Endothelial cell (in vitro differentiated cells): ENCODE data around the gene XCR1. TPM values are rescaled to one million over a fixed set of nuclear protein-coding genes. Genes with fewer than 3 reads are reported as not detected.

Experiments
- DNase-seq: peaks from one replicate; pipeline ENCODE4 v3.0.0; 2021; ENCODE audit warnings: low spot score
- H3K27ac Mint-ChIP-seq: one replicate; pipeline ENCODE4 v1.8.0; 2021; ENCODE audit warnings: mixed read lengths, inconsistent platforms; ENCODE audit not compliant: unreplicated experiment
- H3K27me3 Mint-ChIP-seq: one replicate; pipeline ENCODE4 v1.8.0; 2021; ENCODE audit warnings: mild to moderate bottlenecking, moderate library complexity, mixed read lengths, inconsistent platforms; ENCODE audit not compliant: unreplicated experiment
- H3K36me3 Mint-ChIP-seq: one replicate; pipeline ENCODE4 v1.8.0; 2021; ENCODE audit warnings: mild to moderate bottlenecking, low read depth, mixed read lengths, inconsistent platforms; ENCODE audit not compliant: unreplicated experiment
- H3K4me1 Mint-ChIP-seq: one replicate; pipeline ENCODE4 v1.8.0; 2021; ENCODE audit warnings: mild to moderate bottlenecking, mixed read lengths, inconsistent platforms; ENCODE audit not compliant: unreplicated experiment
- H3K4me3 Mint-ChIP-seq: one replicate; pipeline ENCODE4 v1.8.0; 2021; ENCODE audit warnings: mild to moderate bottlenecking, mixed read lengths, inconsistent platforms; ENCODE audit not compliant: unreplicated experiment
- H3K9me3 Mint-ChIP-seq: one replicate; pipeline ENCODE4 v1.8.0; 2021; ENCODE audit warnings: mixed read lengths, inconsistent platforms; ENCODE audit not compliant: unreplicated experiment
- total RNA-seq: library from RNA; stranded (reverse); fragmentation: NEBNext Ultra II Directional; extraction: Animal tissue kit (Norgen Biotek cat#: 25700); gene quantifications from one replicate; pipeline ENCODE4 v1.2.1, GENCODE V29; 2021; ENCODE audit not compliant: unreplicated experiment
- TF ChIP-seq, protein P1 (sequence below): fragments of 200-600 bp; sonication (generic); IDR thresholded peaks from one replicate; pipeline ENCODE4 v1.5.0; 2021; ENCODE audit warnings: antibody characterized with exemption; ENCODE audit not compliant: unreplicated experiment

XCR1 gene
- total RNA-seq, 1 donor from 2014 or later: not detected

DNA sequence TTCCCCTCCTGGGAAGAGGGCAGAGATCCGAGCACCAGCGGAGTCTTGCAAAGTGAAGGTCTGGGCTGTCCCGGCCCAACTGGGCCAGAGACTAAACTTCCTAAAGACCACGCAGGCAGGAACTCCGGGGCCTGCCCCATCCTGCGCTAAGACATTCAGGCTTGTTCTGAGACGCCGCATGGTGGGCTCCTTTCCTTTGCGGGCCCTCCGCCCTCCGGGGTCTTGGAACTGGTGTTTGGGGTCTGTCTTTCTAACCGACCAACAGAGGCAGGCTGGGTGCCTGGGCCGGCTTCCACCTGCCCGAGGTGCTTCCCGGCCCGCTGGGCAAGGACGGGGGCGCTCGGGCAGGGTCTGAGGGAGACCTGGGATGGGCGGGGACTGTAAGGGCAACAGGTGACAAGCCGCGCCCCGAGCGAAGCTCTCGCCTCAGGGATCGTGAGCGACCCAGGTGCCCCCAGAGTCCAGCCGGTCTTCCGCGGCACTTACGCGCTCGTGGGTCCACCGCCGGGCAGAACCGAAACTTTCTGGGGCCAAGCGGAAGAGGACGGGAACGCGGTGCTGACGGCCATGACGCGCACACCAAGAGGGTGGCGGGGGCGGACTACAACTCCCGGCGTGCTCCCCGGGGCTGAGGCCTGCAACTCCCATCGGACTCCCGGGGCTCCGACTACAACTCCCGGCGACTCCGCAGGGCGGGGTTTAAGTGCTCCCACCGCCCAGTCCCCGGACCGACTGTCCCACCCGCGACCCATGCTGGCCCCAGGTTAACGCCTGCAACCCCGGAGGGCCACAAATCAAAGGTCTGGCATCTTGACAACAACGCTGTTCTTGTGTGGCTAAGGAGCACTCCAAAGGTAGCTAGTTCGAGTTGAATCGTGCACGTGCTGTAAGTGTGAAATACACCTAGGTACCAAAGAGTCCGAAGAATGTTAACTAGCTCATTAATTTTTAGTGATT is 31.8 kb downstream of the XCR1 start, which contains the start of gene FYCO1:
Gene FYCO1 (minus strand): TSS at position 589 of the 957 bp plus-strand sequence. CDS start 10,914 bp downstream, outside the sequence.
- peaks cover 5% of the 10 kb centered on the region for H3K27me3 Mint-ChIP-seq
- H3K36me3 Mint-ChIP-seq: no peaks in the 10 kb centered on the region
- TF ChIP-seq, protein P1, sequence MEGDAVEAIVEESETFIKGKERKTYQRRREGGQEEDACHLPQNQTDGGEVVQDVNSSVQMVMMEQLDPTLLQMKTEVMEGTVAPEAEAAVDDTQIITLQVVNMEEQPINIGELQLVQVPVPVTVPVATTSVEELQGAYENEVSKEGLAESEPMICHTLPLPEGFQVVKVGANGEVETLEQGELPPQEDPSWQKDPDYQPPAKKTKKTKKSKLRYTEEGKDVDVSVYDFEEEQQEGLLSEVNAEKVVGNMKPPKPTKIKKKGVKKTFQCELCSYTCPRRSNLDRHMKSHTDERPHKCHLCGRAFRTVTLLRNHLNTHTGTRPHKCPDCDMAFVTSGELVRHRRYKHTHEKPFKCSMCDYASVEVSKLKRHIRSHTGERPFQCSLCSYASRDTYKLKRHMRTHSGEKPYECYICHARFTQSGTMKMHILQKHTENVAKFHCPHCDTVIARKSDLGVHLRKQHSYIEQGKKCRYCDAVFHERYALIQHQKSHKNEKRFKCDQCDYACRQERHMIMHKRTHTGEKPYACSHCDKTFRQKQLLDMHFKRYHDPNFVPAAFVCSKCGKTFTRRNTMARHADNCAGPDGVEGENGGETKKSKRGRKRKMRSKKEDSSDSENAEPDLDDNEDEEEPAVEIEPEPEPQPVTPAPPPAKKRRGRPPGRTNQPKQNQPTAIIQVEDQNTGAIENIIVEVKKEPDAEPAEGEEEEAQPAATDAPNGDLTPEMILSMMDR: no peak
- peak within 1 kb of the TSS; percentile 93 for H3K4me3 Mint-ChIP-seq
- H3K27ac Mint-ChIP-seq: peak within 1 kb of the TSS; percentile 67
- H3K4me1 Mint-ChIP-seq: peaks cover 25% of the 10 kb centered on the region
- DNase-seq: peak; percentile 89
- H3K9me3 Mint-ChIP-seq: no peaks in the 10 kb centered on the region

DNA sequence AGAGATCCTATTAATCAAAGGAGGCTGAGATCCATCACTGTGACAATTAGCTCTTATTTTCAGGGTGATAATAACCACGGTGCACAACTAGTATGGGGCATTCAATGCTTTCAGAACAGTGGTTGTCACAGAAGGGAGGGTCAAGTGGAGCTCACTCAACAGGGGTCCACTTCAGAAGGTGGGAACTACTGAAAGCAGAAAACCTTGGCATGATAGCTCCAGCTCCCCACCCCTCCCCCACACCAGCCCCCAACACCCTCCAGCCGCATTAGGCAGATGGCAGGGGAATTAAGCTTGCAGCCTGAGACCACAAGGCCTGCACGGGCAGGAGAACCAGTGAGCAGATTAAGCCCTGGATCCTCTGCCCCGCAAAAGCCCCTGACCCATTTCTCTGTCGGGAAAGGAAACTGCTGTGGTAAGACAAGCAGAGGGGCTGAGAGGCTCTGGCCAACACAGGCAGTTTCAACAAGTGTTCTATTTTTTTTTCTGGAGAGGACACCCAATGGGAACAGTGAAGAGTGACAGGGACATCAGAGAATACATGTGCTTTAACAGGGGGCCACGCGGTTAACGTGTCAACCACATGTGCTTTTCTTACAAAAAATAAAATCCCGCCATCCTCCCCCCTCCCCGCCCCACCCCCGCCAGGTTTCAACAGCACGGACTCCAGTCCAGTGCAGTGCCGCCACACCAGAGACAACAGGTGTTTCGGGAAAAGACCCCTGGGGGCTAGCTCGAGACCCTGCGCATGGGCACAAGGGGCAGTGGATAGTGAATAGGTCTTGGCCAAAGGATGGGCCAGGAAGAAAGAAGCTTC is 32.7 kb downstream of the XCR1 start:
- Mint-ChIP-seq H3K4me3 (peak overlapping the region; percentile 93), H3K4me1 (peaks cover 22% of the 10 kb centered on the region), H3K27ac (no peak overlapping the region), H3K9me3 (no peaks in the 10 kb centered on the region), H3K27me3 (peaks cover 6% of the 10 kb centered on the region), H3K36me3 (no peaks in the 10 kb centered on the region)
- no peak for DNase-seq
- TF ChIP-seq, protein P1: no peak

DNA sequence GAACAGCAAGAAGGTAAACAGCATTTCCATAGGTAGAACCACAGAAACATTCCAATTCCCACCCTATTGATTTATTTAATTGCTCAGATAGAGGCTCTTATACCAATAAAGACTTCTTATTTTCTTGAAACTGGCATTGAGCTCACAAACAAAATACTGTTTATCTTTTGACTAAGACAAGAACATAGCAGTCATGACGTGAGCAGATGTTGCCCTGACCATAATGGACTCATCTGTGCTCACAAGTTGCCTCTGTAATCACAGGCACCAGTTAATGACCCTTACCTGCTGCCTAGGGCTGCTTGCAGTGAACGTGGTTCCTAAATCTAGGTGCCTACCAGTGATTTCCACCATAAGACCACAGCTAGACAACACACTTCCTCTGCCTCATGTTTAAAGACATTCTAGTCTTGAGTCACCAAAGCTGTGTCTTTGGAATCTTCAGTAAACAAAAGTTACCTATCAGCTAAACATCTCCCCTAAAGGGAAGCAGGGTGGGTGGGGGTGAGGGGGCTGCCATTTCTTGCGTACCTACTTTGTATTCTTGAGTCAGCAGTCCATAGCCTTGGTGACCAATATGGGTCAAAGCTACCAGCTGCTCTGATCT is 33.8 kb downstream of the XCR1 start:
- TF ChIP-seq, protein P1: no peak
- Mint-ChIP-seq H3K9me3 (no peaks in the 10 kb centered on the region), H3K27ac (no peak overlapping the region), H3K4me3 (no peak overlapping the region), H3K36me3 (no peaks in the 10 kb centered on the region), H3K27me3 (peaks cover 9% of the 10 kb centered on the region), H3K4me1 (peaks cover 17% of the 10 kb centered on the region)
- no peak for DNase-seq

DNA sequence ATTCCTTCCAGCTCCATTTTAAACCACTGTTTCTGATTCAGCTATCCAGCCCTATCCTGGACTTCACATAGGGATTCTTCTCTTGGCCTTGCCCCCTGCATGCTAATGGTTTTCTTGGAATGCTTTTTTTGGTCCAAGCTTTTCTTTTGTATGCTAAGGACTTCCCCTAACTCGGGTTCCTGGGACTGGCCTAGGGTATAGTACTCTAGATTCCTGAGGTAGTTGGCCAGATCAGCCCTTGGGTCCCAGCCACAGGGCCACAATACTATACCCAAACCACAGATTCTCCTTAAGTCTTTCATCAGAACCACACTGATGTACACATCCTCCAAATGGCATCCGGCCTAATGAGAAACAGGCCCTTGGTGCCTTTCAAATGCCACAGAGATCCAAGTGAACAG is 34.5 kb downstream of the XCR1 start:
- DNase-seq: no peak
- TF ChIP-seq, protein P1: no peak
- no peak overlapping the region for H3K4me3 Mint-ChIP-seq
- H3K4me1 Mint-ChIP-seq: peaks cover 17% of the 10 kb centered on the region
- no peaks in the 10 kb centered on the region for H3K9me3 Mint-ChIP-seq
- peaks cover 9% of the 10 kb centered on the region for H3K27me3 Mint-ChIP-seq
- no peak overlapping the region for H3K27ac Mint-ChIP-seq
- H3K36me3 Mint-ChIP-seq: no peaks in the 10 kb centered on the region
